Upper lobe of left lung (tissue), 4 donors: Measurements from ENCODE around the gene CFAP91.

Source experiments
- CTCF ChIP-seq, 6 experiments: fragments of 450-650 bp in 4 of 6; fragments of 200-600 bp in 2 of 6; sonication (generic) in 2 of 6; IDR thresholded peaks; one replicate each; pipeline ENCODE4 v1.5.1; 2016 to 2019; ENCODE audit warnings: antibody characterized with exemption in 6 of 6
- POLR2AphosphoS5 ChIP-seq, 2 donors: sonication (generic); formaldehyde crosslinking; IDR thresholded peaks; one replicate each; pipeline ENCODE4 v1.5.1; 2017; ENCODE audit warnings: antibody characterized with exemption in 2 of 2

- TF ChIP-seq CTCF (IDR thresholded peaks at IDR 0.05) (no peak), POLR2AphosphoS5 (IDR thresholded peaks at IDR 0.05) (no peak)
Measured at GRCh38 chr3:119675188-119675874, 27.5 kb upstream of the CFAP91 start.
